SK-N-SH (cell line): Measurements from ENCODE around the gene OSBPL7. TPM values are rescaled to one million over a fixed set of nuclear protein-coding genes. Genes with fewer than 3 reads are reported as not detected.

Experiments
- CTCF ChIA-PET: fragments of 300-600, 350-600 bp; formaldehyde crosslinking; extraction: SDS; loops from one replicate; lab custom pipeline; 2021; lab: Yijun Ruan, JAX
- POLR2A ChIA-PET: fragments of 350-600 bp; sonication (Branson Sonifier 250); formaldehyde crosslinking; extraction: SDS; loops from one replicate; lab custom pipeline; 2020; ENCODE audit warnings: antibody characterized with exemption, inconsistent platforms; lab: Yijun Ruan, JAX
- DNase-seq: peaks from one replicate; pipeline ENCODE4 v3.0.0; 2012
- H2AFZ ChIP-seq: fragments of 200-600 bp; sonication (generic); 2 replicates; pipeline ENCODE4 v1.8.1; 2016; ENCODE audit warnings: antibody characterized with exemption, mild to moderate bottlenecking, low read depth
- H3F3A ChIP-seq: fragments of 200-600 bp; sonication (generic); replicated peaks from 2 replicates; pipeline ENCODE3; 2016; ENCODE audit warnings: antibody characterized with exemption, mild to moderate bottlenecking; ENCODE audit not compliant: insufficient read depth
- H3K27ac ChIP-seq, 2 experiments: fragments of 200-500 bp in 1 of 2; fragments of 200-600 bp in 1 of 2; sonication (Bioruptor generic) in 1 of 2; sonication (generic), shearing (Covaris generic) in 1 of 2; 2 replicates each; pipeline versions ENCODE4 v1.5.1 to v1.6.1; 2014 to 2016; ENCODE audit warnings: low read depth in 2 of 2, inconsistent platforms in 1 of 2, low read length in 1 of 2, mild to moderate bottlenecking in 1 of 2, mixed read lengths in 1 of 2
- H3K27me3 ChIP-seq: fragments of 200-600 bp; sonication (generic), shearing (Covaris generic); 2 replicates; pipeline ENCODE4 v1.6.1; 2016; ENCODE audit warnings: mixed run types; ENCODE audit not compliant: insufficient read depth
- H3K36me3 ChIP-seq, 2 experiments: fragments of 200-500 bp in 1 of 2; fragments of 200-600 bp in 1 of 2; sonication (Bioruptor generic) in 1 of 2; sonication (generic) in 1 of 2; replicated peaks in 1 of 2; 2 replicates each; pipeline versions ENCODE3 to v1.5.1; 2014 to 2016; ENCODE audit warnings: low read length in 1 of 2, mild to moderate bottlenecking in 1 of 2; ENCODE audit not compliant: insufficient read depth in 2 of 2, control insufficient read depth in 1 of 2
- H3K4me1 ChIP-seq, 2 experiments: fragments of 200-500 bp in 1 of 2; fragments of 200-600 bp in 1 of 2; sonication (Bioruptor generic) in 1 of 2; sonication (generic), shearing (Covaris generic) in 1 of 2; 2 replicates each; pipeline versions ENCODE4 v1.5.1 to v1.6.1; 2014 to 2016; ENCODE audit warnings: low read depth in 1 of 2, low read length in 1 of 2, mixed run types in 1 of 2; ENCODE audit not compliant: insufficient read depth in 2 of 2, control insufficient read depth in 1 of 2
- H3K4me2 ChIP-seq: fragments of 200-600 bp; sonication (generic), shearing (Covaris generic); 2 replicates; pipeline ENCODE4 v1.6.1; 2017; ENCODE audit warnings: mixed run types
- H3K4me3 ChIP-seq, 2 experiments: fragments of 200-500 bp in 1 of 2; fragments of 200-600 bp in 1 of 2; sonication (Bioruptor generic) in 1 of 2; sonication (generic), shearing (Covaris generic) in 1 of 2; 2 replicates each; pipeline versions ENCODE4 v1.5.1 to v1.8.1; 2014 to 2016; ENCODE audit warnings: low read depth in 2 of 2, inconsistent platforms in 1 of 2, low read length in 1 of 2, mild to moderate bottlenecking in 1 of 2, mixed read lengths in 1 of 2, moderate library complexity in 1 of 2
- H3K79me2 ChIP-seq: fragments of 200-600 bp; sonication (generic); 2 replicates; pipeline ENCODE4 v1.8.1; 2017; ENCODE audit warnings: mild to moderate bottlenecking; ENCODE audit not compliant: insufficient read depth
- H3K9ac ChIP-seq: fragments of 200-600 bp; sonication (generic); 2 replicates; pipeline ENCODE4 v1.6.1; 2017; ENCODE audit warnings: mixed run types
- H3K9me2 ChIP-seq: fragments of 200-600 bp; sonication (generic); 2 replicates; pipeline ENCODE4 v1.6.1; 2017; ENCODE audit warnings: mixed run types
- H3K9me3 ChIP-seq: fragments of 200-600 bp; sonication (generic); 2 replicates; pipeline ENCODE4 v1.6.1; 2017; ENCODE audit warnings: mixed run types, mild to moderate bottlenecking, moderate library complexity
- H4K20me1 ChIP-seq: fragments of 200-600 bp; sonication (generic); 2 replicates; pipeline ENCODE4 v1.6.1; 2017; ENCODE audit warnings: mild to moderate bottlenecking, mixed run types; ENCODE audit not compliant: insufficient read depth
- FOXM1 ChIP-seq: IDR thresholded peaks from 2 replicates; pipeline ENCODE4 v1.4.0; 2012; ENCODE audit warnings: low read depth, mild to moderate bottlenecking
- MEF2A ChIP-seq: IDR thresholded peaks from 2 replicates; pipeline ENCODE4 v1.4.0; 2012; ENCODE audit warnings: low read depth, borderline replicate concordance
- MXI1 ChIP-seq: IDR thresholded peaks from 2 replicates; pipeline ENCODE4 v1.6.1; 2012; ENCODE audit warnings: mild to moderate bottlenecking, low read depth, low read length, improper control_type of control experiment
- RAD21 ChIP-seq: IDR thresholded peaks from 2 replicates; pipeline ENCODE4 v1.6.1; 2012; ENCODE audit warnings: mild to moderate bottlenecking, low read length
- SIN3A ChIP-seq: IDR thresholded peaks from 2 replicates; pipeline ENCODE4 v1.6.1; 2012; ENCODE audit warnings: low read depth, mild to moderate bottlenecking, low read length, moderate library complexity, borderline replicate concordance
- SMC3 ChIP-seq: IDR thresholded peaks from 2 replicates; pipeline ENCODE4 v1.6.1; 2012; ENCODE audit warnings: low read depth, low read length, improper control_type of control experiment
- TCF12 ChIP-seq: IDR thresholded peaks from 2 replicates; pipeline ENCODE4 v1.4.0; 2012
- TEAD4 ChIP-seq: IDR thresholded peaks from 2 replicates; pipeline ENCODE4 v1.4.0; 2012; ENCODE audit warnings: mild to moderate bottlenecking, borderline replicate concordance; ENCODE audit not compliant: insufficient read depth
- WGBS: methylation state at CpG from one replicate; pipeline ENCODE4 v1.1.6; 2017; ENCODE audit warnings: low lambda C conversion rate; 5-methylcytosine and 5-hydroxymethylcytosine counted together
- polyA plus RNA-seq, 3 experiments: library from polyadenylated mRNA; depleted of rRNA; stranded (reverse); fragments of >200 nt; gene quantifications; 2 replicates each; pipeline ENCODE4 v1.2.3, GENCODE V29; 2012
- TF ChIP-seq, protein P1 (sequence below): fragments of 200-600 bp; sonication (generic); IDR thresholded peaks from 2 replicates; pipeline ENCODE4 v1.6.1; 2017; ENCODE audit warnings: antibody characterized with exemption, mild to moderate bottlenecking, moderate library complexity
- TF ChIP-seq, protein P2 (sequence below): IDR thresholded peaks from 2 replicates; pipeline ENCODE4 v1.6.1; 2012; ENCODE audit warnings: mild to moderate bottlenecking, low read depth, low read length, moderate library complexity
- TF ChIP-seq, protein P3 (sequence below): IDR thresholded peaks from 2 replicates; pipeline ENCODE4 v1.4.0; 2012; ENCODE audit warnings: low read depth

Gene OSBPL7
- polyA plus RNA-seq, 1 of the 3 experiments (the other 2 are of a cell fraction): 23.7 TPM

GRCh38 chr17:47802341-47803022 is 19.1 kb downstream of the OSBPL7 start:
- no peak overlapping the region for H2AFZ ChIP-seq
- 0 out of 2 replicates have a peak, but pooled peaks cover 14% of the 10 kb centered on the region for H3K27me3 ChIP-seq
- peak; percentile 90 for DNase-seq
- H3K27ac ChIP-seq: no peak overlapping the region
- no peaks in the 10 kb centered on the region for H3K4me1 ChIP-seq
- no peak overlapping the region for H3K4me3 ChIP-seq
- H3K9me2 ChIP-seq: no peaks in the 10 kb centered on the region
- no peaks in the 10 kb centered on the region for H3F3A ChIP-seq
- TF ChIP-seq, protein P1, sequence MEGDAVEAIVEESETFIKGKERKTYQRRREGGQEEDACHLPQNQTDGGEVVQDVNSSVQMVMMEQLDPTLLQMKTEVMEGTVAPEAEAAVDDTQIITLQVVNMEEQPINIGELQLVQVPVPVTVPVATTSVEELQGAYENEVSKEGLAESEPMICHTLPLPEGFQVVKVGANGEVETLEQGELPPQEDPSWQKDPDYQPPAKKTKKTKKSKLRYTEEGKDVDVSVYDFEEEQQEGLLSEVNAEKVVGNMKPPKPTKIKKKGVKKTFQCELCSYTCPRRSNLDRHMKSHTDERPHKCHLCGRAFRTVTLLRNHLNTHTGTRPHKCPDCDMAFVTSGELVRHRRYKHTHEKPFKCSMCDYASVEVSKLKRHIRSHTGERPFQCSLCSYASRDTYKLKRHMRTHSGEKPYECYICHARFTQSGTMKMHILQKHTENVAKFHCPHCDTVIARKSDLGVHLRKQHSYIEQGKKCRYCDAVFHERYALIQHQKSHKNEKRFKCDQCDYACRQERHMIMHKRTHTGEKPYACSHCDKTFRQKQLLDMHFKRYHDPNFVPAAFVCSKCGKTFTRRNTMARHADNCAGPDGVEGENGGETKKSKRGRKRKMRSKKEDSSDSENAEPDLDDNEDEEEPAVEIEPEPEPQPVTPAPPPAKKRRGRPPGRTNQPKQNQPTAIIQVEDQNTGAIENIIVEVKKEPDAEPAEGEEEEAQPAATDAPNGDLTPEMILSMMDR: peak; percentile 78
- TF ChIP-seq, protein P2, sequence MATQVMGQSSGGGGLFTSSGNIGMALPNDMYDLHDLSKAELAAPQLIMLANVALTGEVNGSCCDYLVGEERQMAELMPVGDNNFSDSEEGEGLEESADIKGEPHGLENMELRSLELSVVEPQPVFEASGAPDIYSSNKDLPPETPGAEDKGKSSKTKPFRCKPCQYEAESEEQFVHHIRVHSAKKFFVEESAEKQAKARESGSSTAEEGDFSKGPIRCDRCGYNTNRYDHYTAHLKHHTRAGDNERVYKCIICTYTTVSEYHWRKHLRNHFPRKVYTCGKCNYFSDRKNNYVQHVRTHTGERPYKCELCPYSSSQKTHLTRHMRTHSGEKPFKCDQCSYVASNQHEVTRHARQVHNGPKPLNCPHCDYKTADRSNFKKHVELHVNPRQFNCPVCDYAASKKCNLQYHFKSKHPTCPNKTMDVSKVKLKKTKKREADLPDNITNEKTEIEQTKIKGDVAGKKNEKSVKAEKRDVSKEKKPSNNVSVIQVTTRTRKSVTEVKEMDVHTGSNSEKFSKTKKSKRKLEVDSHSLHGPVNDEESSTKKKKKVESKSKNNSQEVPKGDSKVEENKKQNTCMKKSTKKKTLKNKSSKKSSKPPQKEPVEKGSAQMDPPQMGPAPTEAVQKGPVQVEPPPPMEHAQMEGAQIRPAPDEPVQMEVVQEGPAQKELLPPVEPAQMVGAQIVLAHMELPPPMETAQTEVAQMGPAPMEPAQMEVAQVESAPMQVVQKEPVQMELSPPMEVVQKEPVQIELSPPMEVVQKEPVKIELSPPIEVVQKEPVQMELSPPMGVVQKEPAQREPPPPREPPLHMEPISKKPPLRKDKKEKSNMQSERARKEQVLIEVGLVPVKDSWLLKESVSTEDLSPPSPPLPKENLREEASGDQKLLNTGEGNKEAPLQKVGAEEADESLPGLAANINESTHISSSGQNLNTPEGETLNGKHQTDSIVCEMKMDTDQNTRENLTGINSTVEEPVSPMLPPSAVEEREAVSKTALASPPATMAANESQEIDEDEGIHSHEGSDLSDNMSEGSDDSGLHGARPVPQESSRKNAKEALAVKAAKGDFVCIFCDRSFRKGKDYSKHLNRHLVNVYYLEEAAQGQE: no peak
- TF ChIP-seq SMC3: peak; percentile 55
- no peak for TF ChIP-seq TEAD4
- TF ChIP-seq MEF2A: no peak
- TF ChIP-seq RAD21: peak; percentile 90
- no peak for TF ChIP-seq TCF12
- TF ChIP-seq MXI1: peak; percentile 78
- TF ChIP-seq FOXM1: no peak
- TF ChIP-seq, protein P3, sequence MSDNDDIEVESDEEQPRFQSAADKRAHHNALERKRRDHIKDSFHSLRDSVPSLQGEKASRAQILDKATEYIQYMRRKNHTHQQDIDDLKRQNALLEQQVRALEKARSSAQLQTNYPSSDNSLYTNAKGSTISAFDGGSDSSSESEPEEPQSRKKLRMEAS: no peak
- TF ChIP-seq SIN3A: peak; percentile 72; the same call in 1 of the 2 replicates
- no peaks in the 10 kb centered on the region for H4K20me1 ChIP-seq
- POLR2A ChIA-PET: interaction anchor here (1.1 kb wide), 1 partner anchor 13 kb away, joined by 3 read pairs; no protein-coding TSS in a partner anchor
- H3K4me2 ChIP-seq: no peak overlapping the region
- H3K9me3 ChIP-seq: no peaks in the 10 kb centered on the region
- peaks cover 0 to 8% of the 10 kb centered on the region in 2 experiments for H3K36me3 ChIP-seq
- H3K79me2 ChIP-seq: no peaks in the 10 kb centered on the region
- no peak overlapping the region for H3K9ac ChIP-seq
- WGBS: 22% methylated on average over 9 of the region's 9 CpGs
- CTCF ChIA-PET: interaction anchor here (0.6 to 5.2 kb wide), 36 partner anchors 8 to 537 kb away, joined by 3 to 88 read pairs (median 6); partner anchors contain the start of genes OSBPL7, SCRN2 and TBX21
